ENCODE data around the gene CARD11.

The CARD11 gene

DNA sequence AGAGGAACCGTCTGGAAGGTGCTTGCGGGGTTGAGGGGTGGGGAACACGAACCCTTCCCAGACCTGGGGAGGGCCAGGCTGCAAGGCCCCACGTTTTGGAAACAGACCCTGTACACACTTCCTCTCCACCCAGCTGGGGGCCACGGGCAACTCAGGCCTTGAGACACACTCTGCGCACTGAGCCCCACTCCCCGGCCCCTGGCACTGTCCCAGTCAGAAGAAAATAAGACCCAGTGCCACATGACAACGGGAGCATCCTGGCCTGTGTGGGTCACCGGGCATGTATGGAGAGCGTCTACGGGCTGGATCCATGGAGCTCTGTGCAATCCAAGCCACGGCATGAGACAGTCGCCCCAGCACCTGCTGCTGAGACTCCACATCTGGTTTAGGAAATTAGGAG, 63.7 kb downstream of the CARD11 start:
- DNase-seq: no peak

DNA sequence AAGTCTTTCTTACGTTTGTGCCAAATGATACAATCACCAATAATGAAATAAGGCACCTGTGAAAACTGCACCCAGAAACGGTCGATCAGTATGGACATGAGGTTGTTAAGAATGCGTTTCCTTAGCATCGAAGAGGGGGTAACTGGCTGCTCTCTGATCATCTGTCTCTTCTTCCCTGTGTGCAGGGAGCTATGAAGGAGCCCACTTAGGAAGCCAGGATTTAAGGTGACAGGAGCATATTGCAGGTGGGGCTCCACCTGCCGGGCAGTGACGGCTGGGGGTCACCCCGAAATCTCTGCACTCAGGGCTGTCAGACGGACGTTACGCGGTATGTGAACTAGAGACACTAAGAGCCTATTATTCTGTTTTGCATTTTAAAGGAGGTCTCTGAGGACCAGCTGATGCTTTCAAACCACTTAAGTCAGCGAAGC, 64.5 kb downstream of the CARD11 start:
- no peak for DNase-seq

DNA sequence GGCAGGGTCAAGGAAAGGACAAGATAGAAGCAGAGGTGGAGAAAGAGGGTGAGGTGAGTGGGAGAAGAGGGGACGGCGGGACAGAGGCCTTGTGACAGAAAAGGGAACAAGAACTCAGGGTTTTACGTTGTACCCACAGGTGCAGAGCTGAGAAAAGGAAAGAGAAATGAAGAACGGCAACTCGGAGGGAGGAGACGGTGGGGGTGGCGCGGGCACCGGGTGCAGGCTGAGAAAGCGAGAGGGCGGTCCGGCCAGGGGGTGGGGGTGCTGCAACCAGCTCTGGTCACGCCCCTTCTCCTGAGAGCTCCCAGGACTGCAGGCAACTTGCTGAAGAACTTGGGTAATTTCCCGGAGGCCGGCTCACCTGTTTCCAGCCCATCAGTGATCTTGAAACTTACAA, 65.3 kb downstream of the CARD11 start:
- peak; percentile 89 for DNase-seq

DNA sequence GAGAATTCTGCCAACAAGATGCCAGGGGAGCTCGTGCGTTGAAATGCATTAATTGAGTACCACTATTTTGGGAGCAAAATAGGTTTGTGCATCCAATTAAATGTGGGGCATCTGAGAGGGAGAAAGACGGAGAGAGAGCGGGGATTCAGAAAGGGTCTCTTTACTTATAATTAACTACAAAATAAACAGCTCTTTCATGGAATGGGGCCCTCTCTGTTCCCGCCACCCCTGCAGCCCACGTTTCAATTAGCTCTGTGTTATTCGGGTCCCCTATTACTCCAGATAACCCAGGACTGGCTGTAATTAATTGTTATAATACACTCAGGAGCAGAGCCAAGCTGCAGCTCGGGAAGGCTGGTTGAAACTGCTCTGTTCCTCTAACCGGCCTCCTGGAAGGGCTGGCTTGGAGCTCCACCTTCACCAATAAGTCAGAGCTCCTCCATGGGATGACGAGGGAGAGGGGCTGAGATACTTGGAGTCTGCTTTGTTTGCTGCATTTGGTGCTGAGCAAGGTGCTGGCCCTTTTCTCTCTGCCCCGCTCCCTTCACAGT, 67.8 kb downstream of the CARD11 start:
- no peak for DNase-seq

DNA sequence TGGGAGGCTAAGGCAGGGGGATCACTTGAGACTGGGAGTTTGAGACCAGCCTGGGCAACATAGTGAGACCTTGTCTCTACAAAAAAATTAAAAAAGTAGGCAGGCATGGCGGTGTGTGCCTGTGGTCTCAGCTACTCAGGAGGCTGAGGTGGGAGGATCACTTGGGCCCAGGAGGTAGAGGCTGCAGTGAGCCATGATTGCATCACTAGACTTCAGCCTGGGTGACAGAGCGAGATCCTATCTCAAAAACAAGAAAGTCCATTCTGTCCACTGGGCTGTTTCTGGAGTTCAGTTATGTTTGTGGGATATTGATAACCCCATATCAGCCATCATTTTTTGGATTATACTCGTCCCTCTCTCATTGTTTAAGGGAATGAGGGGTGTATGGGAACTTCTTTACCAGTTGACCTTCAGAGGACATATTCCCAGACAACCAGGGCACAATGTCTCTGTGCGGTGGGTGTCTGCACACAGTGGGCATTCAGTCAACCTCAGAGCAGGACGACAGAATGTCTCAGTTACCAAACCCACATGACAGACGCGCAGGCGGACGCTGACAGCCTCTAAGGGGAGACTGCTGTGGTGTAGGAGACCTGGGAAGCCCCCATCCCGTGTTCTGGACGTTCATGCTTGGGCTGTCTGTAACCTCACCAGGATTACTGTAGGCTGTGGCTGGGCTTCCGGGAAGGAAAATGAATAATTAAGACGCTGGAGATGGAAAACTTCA, 69.4 kb downstream of the CARD11 start:
- no peak for DNase-seq

DNA sequence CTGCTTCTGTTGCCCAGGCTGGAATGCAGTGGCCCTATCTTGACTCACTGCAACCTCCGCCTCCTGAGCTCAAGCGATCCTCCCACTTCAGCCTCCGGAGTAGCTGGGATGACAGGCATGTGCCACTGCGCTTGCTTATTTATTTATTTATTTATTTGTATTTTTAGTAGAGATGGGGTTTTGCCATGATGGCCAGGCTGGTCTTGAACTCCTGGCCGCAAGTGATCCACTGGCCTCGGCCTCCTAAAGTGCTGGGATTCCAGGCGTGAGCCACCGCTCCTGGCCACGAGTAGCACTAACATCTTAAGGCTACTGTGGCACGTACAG, 70.9 kb downstream of the CARD11 start:
- DNase-seq: no peak

DNA sequence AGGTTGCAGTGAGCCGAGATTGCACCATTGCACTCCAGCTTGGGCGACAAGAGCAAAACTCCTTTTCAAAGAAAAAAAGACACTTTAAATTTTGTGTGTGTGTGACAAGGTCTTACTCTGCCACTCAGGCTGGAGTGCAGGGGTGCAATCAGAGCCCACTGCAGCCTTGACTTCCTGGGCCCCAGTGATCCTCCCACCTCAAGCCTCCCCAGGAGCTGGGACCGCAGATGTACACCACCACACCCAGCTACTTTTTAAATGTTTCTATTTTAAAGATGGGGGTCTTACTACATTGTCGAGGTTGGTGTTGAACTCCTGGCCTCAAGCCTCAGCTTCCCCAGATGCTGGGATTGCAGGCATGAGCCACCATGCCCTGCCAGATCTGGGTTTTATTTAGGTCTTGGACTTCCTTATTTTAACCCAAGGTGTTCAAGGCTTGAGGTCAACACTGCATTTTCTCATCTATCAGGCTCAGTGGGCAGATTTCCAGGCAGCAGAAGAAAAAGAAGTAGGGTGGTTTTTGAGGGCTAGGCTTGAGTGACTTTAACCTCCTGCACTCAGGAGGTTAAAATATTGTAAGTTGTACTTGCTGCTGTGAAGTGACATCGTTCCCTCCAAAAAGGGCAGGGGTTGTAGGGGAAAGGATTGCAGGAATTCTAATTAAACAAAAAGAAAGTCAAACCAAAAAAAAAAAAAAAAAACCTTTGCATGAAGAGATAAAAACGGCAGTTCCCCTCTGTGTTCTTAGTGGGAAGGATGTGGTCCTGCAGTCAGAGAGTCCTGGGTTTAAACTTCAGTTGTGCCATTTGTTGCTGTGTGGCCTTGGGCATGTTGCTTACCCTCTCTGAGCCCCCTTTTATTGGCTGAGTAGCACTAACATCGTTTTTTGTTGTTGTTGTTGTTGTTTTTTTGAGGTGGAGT, 71.5 kb downstream of the CARD11 start:
- no peak for DNase-seq

DNA sequence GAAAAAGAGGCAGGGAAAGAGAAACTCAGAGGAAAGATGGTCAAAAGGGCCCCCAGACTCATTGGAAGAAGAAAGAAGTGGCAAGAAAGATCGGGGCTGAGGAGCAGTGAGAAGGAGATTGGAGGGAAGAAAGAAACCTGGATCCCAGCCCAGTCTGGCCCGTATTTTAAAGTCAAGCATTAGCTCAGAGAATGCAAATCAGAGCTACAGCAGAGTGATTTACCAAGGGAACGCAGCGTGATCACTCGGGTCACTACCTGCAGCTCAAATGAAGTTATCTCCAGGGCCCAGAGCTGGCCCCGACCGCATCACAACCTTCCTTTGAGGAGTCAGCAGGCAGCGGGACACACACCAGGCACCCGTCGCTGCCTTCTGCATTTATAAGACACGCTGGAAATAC, 72.8 kb downstream of the CARD11 start:
- no peak for DNase-seq

DNA sequence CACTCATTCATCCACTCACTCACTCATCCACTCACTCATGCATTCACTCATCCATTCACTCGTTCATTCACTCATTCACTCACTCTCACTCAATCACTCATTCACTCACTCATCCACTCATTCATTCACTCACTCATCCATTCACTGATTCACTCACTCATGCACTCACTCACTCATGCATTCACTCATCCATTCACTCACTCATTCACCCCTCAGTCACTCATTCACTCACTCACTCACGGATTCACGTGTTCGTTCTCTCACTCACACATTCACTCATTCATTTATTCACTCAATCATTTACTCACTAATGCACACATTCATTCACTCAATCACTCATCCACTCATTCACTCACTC, 73.4 kb downstream of the CARD11 start:
- DNase-seq: no peak

DNA sequence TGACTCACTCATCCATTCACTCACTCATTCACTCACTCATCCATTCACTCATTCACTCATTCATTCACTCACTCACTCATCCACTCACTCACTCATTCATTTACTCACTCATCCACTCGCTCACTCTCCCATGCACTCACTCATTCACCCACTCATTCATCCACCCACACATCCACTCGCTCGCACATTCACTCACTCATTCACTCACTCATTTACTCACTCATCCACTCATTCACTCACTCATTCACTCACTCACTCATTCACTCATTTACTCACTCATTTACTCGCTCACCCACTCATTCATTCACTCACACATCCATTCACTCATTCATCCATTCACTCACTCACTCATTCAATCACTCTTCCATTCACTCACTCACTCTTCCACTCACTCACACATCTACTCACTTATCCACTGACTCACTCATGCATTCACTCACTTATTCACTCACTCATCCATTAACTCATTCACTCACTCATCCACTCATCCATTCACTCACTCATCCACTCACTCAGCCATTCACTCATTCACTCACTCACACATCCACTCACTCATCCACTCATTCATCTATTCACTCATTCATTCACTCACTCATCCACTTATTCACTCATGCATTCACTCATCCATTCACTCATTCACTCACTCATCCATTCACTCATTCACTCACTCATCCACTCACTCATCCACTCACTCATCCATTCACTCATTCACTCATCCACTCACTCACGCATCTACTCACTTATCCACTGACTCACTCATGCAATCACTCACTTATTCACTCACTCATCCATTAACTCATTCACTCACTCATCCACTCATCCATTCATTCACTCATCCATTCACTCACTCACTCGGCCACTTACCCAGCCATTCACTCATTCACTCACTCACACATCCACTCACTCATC, 74.0 kb downstream of the CARD11 start:
- DNase-seq: no peak

DNA sequence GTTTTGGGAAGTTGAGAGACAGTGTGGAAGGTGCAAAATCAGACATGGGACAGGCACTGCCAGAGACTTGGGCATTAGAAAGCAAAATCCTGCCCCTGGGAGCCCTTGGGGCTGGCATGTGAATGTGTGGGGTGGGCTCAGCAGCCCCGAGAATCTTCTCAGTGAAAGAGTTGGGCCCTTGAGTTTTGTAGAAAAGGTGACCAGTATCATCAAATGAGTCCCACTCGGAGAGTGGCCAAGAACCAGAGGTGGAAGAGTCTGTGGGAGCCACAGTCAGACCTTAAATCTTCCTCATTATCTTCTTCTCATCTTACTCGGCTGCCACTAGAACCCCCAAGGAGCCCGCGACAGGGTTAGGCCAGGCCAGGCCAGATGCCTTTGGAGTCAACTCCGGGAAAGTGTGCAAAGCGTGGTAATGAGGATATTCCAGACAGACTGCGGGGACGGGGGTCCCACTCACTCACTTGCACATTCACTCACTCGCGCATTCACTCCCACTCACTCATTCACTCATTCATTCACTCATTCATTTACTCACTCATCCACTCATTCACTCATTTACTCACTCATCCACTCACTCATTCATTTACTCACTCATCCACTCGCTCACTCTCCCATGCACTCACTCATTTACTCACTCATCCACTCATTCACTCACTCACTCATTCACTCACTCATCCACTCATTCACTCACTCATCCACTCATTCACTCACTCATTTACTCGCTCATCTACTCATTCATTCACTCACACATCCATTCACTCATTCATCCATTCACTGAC, 74.9 kb downstream of the CARD11 start:
- no peak for DNase-seq

DNA sequence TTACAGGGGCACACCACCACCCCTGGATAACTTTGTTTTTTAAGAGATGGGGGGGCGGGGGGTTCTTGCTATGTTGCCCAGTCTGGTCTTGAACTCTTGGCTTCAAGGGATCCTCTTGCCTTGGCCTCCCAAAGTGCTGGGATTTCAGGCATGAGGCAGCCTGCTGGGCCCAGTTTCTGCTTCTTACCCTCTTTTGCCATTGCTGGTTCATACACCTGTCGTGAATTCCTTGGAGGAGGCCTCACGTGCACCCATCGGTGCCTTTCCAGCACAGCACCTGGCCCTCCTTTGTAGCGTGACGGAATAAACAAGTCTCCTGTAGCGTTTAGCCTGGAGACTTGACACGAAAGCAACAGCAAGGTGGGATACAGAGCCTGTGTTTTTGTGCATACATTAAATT, 75.5 kb downstream of the CARD11 start:
- DNase-seq: no peak

DNA sequence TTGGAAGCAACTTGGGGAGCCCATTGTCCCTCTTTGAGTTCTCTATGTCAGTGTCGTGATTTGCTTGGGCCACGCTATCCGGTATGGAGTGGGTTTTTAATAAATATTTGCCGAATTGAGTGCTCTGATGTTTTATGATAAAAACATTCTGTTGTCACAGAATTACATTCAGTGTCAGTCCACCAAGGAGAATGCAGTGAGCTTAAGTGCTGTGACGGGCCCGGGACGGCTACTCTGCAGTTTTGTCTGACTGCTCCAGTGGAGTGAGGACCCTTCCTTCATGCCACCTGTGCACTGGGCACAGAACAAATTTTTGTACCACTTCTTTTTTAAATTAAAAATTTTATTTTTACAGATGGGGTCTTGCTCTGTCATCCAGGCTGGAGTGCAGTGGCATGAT, 76.0 kb downstream of the CARD11 start:
- DNase-seq: no peak

DNA sequence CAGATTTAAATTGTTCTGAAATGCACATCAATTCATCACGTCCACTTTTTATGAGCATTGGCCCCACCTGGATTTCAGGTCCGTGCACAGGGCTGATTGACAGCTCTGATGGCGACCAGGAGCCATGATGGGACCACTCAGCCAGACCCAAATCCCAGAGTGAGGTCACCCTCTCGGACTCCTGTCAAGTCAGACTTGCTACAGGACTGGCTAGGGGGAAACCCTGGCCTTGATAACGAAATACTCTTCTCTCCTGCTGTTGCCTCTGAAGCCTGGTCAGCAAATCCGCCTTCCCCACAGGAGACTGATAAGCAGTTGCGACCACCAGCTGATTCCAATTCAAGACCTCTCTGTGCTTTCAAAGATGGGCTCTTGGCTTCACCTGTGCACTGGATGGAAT, 76.4 kb downstream of the CARD11 start:
- no peak for DNase-seq

DNA sequence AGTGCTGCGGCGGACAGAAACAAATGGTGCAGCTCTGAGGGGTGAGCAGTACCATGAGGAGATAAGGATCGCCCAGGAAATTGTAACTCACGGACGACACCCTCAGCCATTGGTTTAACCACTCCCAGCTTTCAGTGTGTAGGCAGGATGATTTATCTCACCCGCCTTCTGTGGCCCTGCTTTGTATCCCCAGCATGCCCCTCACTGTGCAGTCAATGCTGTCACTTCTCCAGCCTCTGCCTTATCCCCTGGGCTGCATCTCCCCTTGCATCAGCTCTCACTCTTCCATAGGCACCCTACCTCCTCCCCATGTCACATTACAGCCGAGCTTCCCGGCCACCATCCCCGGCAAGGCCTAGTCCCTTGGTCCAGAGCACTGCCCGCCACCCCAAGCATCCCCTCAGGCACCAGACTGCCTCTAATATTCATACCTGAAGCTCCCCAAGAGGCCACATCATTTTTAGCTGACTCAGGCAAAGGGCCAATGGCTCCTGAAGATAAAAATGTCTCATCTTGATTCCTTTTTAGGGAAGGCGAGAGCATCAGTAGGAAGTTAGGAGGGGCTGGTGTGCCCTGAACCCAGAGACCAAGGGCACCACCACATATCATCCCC, 77.1 kb downstream of the CARD11 start:
- DNase-seq: no peak

DNA sequence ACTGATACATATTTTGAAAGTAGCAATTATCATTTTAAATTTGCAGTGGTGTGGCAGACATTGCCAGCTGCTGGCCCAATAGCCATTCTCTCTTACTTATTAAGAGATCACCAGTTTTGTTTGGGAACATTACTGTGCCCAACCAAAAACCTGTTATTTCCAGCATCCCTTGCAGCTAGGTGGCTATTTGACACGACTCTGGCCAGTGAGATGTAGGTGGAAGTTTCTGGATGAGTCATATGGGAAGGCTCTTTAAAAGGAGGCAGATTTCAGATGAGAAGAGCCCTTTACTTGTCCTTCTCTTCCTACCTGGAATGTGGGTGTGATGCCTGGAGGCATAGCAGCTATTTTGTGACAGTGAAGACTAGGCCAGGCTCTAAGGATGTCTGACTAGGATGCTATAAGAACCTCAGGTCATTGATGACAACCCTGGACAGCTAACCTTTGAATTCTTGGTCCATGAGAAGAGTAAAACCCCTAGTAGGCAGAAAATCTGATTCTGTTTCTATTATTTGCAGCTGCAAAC, 77.9 kb downstream of the CARD11 start:
- no peak for DNase-seq

DNA sequence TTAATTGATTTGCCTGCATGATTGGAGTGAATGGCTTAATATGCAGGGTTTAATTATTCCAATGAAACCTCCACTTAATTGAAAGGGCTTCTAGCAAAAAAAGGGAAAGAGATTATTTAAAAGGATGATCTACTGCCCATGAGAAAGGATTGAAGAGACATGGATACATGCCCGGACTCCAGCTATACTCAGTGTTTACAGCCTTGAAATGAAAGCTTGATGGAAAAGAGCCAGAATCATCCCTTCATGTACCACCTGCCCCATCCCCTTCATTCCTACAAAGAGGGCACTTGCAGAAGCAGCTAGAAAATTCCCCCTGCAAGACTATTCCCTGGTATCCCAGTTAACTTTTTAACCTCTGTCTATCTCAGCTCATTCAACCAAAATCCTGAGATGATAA, 78.4 kb downstream of the CARD11 start:
- no peak for DNase-seq

DNA sequence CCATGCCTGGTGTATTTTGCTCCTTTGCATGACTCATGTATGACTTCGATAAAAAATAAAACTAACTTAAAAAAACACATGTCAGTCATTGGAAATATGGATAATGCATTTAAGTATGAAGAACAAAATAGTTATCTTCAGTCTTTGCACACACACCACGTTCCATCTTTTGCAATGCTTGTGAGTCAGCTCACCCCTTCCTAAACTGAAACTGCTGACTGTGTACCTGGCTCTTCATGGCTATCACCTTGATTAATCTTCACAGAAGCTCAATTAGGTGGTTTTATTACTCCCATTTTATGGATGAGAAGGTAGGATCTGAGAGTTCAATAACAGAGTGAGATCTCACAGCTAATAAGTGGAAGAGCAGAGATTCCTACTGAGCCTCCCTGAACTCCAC, 79.5 kb downstream of the CARD11 start:
- no peak for DNase-seq

DNA sequence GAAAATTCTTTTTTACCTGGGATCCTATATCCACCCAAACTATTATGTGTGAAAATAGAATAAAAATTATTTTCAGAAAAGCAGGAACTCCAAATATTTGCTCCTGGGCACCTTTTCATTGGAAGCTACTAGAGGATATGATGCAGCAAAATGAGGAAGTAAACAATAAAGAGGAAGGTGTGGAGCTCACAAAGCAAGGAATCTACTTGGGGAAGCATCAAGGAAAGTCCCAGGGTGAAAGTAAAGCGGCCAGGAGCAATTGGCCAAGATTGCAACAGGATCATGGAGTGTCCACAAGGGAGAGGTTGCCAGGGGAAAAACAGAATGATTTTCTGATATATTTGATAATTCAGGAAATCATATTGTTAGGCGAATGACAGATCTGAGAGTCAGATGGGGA, 80.8 kb downstream of the CARD11 start:
- DNase-seq: no peak

DNA sequence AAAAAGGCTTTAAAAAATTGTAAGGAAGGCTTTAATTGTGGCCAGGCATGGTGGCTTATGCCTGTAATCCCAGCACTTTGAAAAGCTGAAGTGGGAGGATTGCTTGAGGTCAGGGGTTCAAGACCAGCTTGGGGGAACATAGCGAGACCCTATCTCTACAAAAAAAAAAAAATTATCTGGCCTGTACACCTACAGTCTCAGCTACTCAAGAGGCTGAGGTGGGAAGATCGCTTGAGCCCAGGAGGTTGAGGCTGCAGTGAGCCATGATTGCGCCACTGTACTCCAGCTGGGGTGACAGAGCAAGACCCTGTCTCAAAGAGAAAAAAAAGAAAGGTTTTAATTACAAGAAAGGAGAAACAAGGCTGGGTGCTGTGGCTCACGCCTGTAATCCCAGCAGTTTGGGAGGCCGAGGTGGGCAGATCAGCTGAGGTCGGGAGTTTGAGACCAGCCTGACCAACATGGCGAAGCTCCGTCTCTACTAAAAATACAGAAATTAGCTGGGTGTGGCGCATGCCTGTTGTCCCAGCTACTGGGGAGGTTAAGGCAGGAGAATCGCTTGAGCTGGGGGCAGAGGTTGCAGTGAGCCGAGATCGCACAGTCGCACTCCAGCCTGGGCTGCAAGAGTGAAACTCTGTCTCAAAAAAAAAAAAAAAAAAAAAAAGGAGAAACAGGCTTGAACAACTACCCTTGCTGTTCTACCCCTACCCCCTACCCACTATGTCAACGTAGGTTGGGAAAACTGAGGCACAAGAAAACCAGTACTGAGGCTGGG, 83.7 kb downstream of the CARD11 start:
- DNase-seq: no peak
